Measurements from ENCODE around the gene CD200R1L.

CD200R1L gene

DNA sequence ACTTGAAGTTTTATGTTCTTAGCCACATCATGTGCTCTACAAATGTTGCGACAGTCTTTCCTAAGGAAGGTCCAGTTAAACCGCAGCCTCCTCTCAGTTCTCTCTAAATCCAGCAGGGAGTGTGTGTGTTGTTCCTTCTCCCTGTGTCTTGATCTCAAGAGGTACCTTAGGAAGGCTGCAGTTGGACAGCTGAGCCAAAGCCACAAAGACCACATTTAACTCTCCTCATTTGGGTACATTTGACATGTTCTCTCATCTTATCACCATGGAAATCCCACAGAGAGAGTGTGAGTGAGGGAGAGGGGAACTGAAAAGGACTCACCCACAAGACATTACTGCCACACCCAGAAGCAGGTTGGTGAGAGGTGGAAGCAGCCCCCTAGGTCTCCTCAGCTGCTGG, 79.5 kb downstream of the CD200R1L start:
- no peak for DNase-seq (ENCODE audit: low spot score)

Measured in globus pallidus (tissue), 1 donor.